Ramos (cell line): ENCODE measurements around the gene NT5DC4.
"Not testable (repeated sequence)": the region's sequence is repeated elsewhere in the genome, so short reads cannot be mapped to it uniquely, and the experiment has no call there.

Experiments
- in situ Hi-C: fragments of 300-500 bp; cut with MboI; formaldehyde crosslinking; loops from one replicate; pipeline ENCODE4 v1.14.3; 2022; ENCODE audit warnings: low sequenced_read_pairs; ENCODE audit not compliant: unreplicated experiment

The NT5DC4 gene

GRCh38 chr2:112698834-112699515 lies 21.8 kb upstream of the NT5DC4 start:
- in situ Hi-C loops, result no loop called here

DNA sequence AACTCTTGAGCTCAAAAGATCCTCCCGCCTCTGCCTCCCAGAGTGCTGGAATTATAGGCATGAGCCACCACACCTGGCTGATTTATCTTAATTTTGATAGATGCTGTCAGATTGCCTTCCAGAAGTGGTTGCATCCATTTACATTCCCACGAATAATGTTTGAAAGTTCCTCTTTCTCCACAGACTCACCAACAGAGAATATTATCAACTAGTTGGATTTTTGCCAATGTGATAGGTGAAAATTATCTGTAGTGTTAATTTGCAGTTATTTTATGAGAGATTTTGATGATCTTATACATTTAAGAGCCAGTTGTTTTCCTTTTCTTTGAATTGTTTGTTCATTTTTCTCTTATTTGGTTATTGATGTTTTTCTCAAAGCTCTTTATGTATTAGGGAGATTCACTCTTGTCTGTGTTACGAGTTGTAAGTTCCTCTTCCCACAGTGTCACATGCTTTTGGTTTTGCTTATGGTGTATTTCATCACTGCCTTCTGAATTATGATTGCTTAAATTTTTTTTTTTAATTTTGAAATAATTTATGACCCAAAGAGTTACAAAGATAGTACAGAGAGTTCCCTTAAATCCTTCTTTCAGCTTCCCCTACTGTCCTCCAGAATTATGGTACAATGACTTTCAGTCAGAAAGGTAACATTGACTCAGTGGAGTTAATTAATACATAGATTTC lies 20.7 kb upstream of the NT5DC4 start:
- in situ Hi-C loops, result no loop called here

- in situ Hi-C loops, result no loop called here
These were observed 19.8 kb upstream of the NT5DC4 start for GRCh38 chr2:112701052-112701451.

DNA sequence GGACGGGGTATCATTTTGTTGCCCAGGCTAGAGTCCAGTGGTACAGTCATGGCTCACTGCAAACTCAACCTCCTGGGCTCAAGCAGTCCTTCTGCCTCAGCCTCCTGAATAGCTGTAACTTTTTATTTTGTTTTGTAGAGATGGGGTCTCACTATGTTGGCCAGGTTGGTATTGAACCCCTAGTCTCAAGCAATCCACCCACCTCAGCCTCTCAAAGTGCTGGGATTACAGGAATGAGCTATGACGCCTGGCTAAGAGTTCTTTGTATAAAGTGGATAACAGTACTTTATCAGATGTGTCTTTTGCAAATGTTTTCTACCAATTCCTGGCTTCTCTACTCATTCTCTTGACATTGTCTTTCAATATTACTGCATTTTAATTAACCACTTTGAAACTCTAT lies 17.1 kb upstream of the NT5DC4 start:
- in situ Hi-C loops, result no loop called here

- in situ Hi-C loops, result no loop called here
These were observed 15.2 kb upstream of the NT5DC4 start for GRCh38 chr2:112705575-112705974.

DNA sequence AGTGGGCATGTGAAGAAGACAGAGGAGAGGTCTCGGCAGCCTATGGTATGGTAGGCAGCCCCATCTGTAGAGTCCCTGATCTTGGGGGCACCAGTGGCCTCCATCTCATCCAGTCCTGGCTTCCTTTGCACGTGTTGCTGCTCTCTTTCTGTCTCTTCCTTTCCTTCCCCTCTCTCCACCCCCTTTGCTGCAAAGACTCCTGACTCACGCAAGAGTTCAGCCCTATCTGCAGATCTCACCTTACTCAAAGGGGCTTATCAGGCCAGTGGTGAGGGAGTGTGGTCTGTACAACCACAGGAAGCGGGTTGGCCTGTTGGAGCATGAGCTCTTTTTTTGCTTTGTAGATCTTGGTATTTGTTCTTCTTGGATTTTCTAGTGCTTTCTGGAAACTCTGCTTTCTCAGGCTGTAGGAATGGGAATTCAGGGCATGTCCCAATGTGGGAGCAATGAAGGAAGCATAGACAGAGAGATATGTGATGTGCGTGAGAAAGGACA lies 14.6 kb upstream of the NT5DC4 start:
- in situ Hi-C loops, result no loop called here

DNA sequence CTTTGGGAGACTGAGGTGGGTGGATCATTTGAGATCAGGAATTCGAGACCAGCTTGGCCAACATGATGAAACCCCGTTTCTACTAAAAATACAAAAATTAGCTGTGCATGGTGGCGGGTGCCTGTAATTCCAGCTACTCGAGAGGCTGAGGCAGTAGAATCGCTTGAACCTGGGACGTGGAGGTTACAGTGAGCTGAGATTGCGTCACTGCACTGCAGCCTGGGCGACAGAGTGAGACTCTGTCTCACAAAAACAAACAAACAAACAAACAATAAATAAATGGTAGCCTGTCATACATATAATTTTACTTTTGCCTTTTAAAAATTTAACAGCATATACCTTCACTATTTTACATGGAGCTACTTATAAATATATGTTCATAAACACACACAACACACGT lies 13.9 kb upstream of the NT5DC4 start:
- in situ Hi-C loops, result not testable (repeated sequence)

- in situ Hi-C loops, result no loop called here
These were observed 11.9 kb upstream of the NT5DC4 start for GRCh38 chr2:112708968-112709367.

- in situ Hi-C loops, result no loop called here
These were observed 11.1 kb upstream of the NT5DC4 start for GRCh38 chr2:112709703-112710102.

- in situ Hi-C loops, result no loop called here
These were observed 9.7 kb upstream of the NT5DC4 start for GRCh38 chr2:112710956-112711750.

- in situ Hi-C loops, result no loop called here
These were observed 8.4 kb upstream of the NT5DC4 start for GRCh38 chr2:112712465-112712864.

- in situ Hi-C loops, result no loop called here
These were observed 7.8 kb upstream of the NT5DC4 start for GRCh38 chr2:112712903-112713584.

DNA sequence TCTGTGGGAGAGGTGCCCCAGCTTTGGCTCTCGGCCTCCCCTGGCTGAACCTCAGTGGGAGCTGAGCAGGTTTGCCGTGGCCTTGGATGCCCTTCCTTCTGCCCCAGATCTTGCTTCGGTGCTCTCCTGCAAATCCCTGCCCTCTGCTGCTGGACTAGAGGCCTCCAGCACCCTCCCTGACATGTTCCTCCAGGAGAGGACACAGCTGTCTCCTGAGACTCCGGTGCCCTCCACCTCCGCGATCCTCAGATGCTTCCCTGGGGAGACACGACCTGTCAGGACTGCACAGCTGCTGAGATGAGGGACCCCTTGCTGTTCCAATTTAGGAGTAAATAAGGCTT lies 7.3 kb upstream of the NT5DC4 start:
- in situ Hi-C loops, result no loop called here

DNA sequence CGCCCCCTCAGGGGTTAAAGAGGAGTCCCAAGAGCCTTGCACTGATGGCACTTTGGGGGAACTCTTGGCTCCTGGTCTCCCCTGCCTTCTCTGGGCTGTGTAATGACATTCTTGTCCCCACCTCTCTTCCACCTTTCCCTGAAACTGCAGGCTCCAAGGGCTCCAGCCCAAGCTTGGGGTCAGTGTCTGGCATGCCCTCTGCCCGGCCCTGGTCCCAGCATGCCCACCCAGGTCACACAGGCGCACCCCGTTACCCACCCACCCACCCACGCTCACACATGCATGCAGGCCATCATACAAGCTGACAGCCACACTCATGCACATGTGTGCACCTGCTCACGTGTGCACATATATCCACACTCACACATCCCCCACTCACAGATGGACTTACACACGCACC lies 6.9 kb upstream of the NT5DC4 start:
- in situ Hi-C loops, result no loop called here

- in situ Hi-C loops, result no loop called here
These were observed 6.5 kb upstream of the NT5DC4 start for GRCh38 chr2:112714331-112714730.

GRCh38 chr2:112714836-112715631 lies 5.8 kb upstream of the NT5DC4 start:
- in situ Hi-C loops, result no loop called here

DNA sequence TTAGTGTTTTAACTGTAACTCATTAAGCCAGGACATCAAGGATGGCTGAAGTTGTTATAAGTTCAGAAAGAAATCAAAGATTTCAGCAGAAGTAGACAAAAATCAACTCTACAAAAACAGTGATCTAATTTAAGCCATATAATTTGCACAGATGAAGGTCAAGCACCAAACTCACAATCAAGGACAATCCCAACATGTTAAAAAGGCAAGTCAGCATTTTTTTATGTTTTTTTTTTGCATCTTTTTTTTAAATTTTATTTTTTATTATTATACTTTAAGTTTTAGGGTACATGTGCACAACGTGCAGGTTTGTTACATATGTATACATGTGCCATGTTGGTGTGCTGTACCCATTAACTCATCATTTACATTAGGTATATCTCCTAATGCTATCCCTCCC lies 4.7 kb upstream of the NT5DC4 start:
- in situ Hi-C loops, result not testable (repeated sequence)

GRCh38 chr2:112716826-112717352 lies 3.9 kb upstream of the NT5DC4 start:
- in situ Hi-C loops, result not testable (repeated sequence)

GRCh38 chr2:112718863-112719370 lies 1.9 kb upstream of the NT5DC4 start:
- in situ Hi-C loops, result no loop called here
